GM23248 (cell line): ENCODE measurements around the gene CABCOCO1.

ENCODE experiments used
- EZH2 ChIP-seq: fragments of 200-600 bp; sonication (generic); IDR thresholded peaks from 2 replicates; pipeline ENCODE4 v1.6.1; 2018; ENCODE audit warnings: antibody characterized with exemption, mild to moderate bottlenecking; ENCODE audit not compliant: insufficient read depth, poor library complexity, severe bottlenecking
- EZH2phosphoT487 ChIP-seq: fragments of 200-600 bp; sonication (generic); IDR thresholded peaks from 2 replicates; pipeline ENCODE4 v1.6.1; 2018; ENCODE audit warnings: antibody characterized with exemption, moderate library complexity, mild to moderate bottlenecking, low read depth; ENCODE audit not compliant: insufficient read depth

GRCh38 chr10:61804414-61804813 is 141.7 kb downstream of the CABCOCO1 start:
- no peak for TF ChIP-seq EZH2
- TF ChIP-seq EZH2phosphoT487 = no peak
